GM18499 (cell line): ENCODE measurements around the gene TRAPPC2B.
A peak's percentile ranks its signal among the peaks of the same experiment; 100 is the strongest.

Source experiments
- ATAC-seq: cut with Tn5 transposase; IDR thresholded peaks from one replicate; pipeline ENCODE4 v1.9.1; 2021; ENCODE audit warnings: moderate number of reproducible peaks; ENCODE audit not compliant: insufficient read depth, unreplicated experiment

Gene TRAPPC2B

DNA sequence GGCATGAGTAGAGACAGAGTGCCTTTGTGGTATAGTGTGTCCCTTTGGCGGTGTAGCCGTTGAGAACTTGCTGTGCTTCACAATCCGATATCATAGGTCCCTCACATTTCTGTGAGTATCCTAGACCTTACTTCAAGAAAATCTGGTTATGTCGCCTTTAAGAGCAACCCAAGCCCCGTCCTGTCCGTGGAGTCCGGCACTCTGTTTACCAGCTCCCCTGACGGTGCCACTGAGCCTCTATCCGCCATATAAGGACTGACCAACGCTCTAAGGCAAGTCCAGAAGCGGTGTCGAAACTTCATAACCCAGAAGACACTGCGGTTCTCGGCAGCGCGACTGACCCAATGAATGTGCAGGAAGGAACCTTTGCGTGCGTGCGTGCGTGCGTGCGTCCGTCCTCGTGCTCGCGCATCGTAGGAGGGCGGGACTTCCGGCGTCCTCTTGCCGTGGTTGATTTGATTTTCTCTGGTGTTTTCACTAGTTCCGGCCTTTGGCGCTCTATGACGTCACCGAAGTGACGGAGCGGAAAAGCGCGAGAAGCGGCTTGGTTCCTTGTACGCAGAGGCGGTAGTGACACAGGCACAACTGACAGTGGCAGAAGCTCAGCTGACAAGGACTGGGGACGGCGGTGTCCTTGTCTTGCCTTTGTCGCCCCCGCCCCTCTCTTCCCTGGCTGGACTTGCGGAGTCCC lies at the start of gene TRAPPC2B, which contains the start of gene ZNF547:
Gene TRAPPC2B, plus strand, starts transcription at position 555 of the 691 bp plus-strand sequence. CDS start 1,283 bp downstream, outside the sequence.
Gene ZNF547, plus strand, starts transcription at position 555 of the 691 bp plus-strand sequence. CDS start 5,005 bp downstream, outside the sequence.
- peak; percentile 95 for ATAC-seq

DNA sequence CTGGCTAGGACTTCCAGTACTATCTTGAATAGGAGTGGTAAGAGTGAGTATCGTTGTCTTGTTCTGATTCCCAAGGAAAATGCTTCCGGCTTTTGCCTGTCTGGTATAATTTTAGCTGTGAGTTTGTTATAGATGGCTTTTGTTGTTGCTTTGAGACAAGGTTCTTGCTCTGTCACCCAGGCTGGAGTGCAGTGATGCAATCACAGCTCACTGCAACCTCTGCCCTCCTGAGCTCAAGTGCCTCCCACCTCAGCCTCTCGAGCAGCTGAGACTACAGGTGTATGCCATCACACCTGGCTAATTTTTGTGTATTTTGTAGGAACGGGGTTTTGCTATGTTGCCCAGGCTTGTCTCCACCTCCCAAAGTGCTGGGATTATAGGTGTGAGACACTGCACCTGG lies 49.2 kb upstream of the TRAPPC2B start:
- no peak for ATAC-seq

DNA sequence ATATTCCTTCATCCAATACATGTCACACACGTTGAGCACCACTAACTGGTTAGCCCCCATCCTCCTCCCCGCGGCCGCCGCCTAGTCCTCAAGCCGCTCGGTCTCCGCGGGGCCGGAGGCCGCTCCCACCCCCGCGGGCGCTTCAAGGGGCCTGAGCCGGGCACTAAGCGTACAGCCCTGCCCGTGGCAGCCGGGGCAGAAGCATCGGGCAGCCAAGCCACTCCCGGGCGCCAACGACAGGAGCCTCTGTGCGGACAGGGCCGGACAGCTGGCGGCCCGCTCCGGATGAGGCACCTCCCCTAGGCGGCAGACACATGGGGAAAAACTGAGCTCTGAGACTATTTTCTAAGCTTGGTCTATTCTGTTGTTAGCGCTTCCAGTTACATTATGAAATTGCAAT lies 45.8 kb upstream of the TRAPPC2B start:
- no peak for ATAC-seq

DNA sequence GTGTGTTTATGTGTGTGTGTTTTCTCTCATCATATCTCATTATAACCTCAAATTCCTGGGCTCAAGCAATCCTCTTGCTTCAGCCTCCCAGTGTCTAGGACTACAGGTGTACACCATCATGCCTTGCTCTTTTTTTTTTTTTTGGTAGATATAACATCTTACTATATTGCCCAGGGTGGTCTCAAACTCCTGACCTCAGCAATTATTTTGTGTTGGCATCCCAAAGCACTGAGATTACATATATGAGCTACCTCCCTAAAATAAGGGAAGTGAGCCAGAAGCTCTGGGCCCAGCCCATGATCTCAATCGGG lies 43.5 kb upstream of the TRAPPC2B start:
- ATAC-seq = no peak

DNA sequence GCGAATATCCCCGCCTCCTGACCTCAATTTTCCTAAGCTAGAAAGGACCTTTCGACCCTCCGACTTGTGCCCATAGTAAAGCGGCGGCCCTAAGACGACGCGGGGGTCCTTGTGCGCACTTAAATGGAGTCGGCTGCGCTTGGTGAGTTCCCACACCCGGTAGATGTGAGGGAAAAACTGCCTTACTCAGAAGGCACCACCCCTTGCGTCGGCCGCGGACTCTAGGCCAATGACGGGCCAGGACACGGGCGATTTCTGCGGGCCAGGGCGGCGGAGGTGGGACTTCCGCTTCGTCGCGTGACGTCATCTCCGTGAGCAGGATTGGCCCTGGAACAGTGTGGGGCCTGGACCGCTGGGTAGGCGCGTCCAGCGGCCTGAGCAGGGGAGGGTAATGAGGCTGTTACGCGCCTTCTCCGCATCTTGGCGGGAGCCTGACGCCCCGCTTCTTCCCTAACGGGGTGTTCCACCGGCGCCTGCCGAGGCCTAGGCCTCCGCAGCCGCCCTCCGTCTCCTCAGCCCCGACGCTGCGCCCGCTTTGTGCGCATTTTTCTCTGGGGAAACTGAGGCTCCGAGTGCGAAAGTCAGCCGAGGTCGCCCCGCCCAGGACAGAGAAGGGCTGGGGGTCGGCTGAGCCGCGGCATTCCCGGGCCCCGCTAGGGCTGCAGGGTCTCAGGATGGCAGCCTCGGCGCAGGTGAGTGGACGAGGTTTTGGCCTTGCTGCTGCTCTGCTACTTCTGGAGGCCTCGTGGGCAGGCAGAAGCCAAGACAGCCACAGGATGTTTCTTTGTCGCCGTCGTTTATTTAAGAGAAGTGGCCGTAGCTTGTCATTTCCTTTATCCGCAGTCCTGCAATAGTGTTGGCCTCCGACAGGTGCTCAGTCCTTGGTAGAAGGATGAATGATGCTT lies 42.9 kb upstream of the TRAPPC2B start, which contains the start of gene ZNF543:
Gene ZNF543, plus strand, starts transcription at position 293 of the 905 bp plus-strand sequence. Its CDS starts 382 bp downstream, at position 675.
- ATAC-seq = no peak

DNA sequence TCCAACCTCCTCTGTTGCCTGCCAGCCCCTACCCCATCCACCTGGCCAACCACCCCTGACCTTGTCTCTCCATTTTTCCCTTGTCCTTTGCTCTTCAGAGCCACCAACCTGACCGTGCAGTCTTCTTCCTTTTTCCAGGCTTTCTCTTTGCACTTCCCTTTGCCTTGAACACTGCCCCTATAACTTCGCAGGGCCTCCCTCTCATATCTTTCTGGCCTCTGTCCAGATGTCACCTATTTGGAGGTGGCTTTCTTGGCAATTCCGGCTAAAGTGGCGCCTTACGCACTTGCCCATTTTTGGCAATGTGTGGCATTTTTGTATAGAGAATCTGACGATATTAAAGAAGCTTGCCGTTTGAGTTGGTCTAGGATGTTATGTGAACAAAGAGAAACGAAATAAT lies 42.2 kb upstream of the TRAPPC2B start:
- no peak for ATAC-seq

DNA sequence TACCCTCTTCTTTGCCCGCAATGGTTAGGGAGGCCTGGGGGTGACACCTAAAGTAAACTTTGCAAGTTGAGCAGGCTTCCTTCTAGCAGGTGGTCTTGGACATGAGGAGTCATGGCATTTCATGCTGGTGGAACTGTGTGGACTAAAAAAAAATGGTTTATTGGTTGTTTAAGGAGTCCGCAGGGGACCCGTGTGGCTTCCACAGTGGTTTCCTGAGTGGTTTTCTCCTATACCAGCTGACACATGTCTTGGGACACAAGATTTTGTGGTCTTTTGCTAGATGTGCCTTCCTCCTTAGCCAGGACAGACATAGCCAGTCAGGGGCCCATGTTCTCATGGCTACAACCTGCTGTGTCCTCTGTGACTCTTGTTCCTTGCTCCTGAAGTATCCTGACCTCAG lies 41.6 kb upstream of the TRAPPC2B start:
- ATAC-seq = no peak

DNA sequence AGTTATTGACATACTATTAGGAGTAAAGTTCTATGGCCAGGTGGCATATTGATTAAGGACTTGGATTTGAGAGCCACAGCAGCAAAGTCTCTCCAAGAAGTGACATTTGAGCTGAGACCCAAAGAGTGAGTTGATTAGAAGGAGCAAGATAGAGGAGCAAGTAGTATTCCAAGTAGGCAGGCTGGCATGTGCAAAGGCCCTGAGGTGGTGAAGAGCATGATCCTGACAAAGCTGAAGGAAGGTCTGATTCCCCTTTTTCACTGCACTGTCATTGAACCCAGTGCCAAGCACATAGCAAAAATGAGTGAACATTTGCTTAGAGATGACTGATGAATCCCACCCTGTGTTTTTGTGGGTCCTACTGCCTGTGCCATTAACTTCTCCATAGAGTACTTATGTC lies 38.4 kb upstream of the TRAPPC2B start:
- ATAC-seq = no peak

DNA sequence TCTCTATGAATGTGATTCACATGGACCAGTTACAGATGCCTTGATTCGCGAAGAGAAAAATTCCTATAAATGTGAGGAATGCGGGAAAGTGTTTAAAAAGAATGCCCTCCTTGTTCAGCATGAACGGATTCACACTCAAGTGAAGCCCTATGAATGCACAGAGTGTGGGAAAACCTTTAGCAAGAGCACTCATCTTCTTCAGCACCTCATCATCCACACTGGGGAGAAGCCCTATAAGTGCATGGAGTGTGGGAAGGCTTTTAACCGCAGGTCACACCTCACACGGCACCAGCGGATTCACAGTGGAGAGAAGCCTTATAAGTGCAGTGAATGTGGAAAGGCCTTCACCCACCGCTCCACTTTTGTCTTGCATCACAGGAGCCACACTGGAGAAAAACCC lies 35.4 kb upstream of the TRAPPC2B start:
- ATAC-seq = no peak

DNA sequence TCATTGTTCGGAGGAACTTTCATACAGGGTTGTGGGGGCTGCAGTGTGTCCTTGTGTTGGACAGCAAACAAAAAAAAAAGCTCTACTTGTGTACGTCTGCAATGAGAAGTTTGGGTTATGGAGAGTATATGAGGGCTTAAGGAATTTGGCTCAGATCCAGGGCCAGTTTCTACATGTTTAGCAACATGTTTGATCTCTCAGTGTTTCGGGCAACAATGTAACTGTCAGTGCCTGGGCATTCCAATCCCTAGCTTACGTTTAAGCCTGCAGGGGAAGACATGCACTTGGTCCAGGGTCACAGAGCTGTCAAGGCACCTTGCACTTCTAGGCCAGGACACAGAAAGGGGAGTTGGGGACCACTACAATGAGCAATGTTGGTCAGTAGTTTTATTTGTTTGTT lies 29.2 kb upstream of the TRAPPC2B start:
- no peak for ATAC-seq

DNA sequence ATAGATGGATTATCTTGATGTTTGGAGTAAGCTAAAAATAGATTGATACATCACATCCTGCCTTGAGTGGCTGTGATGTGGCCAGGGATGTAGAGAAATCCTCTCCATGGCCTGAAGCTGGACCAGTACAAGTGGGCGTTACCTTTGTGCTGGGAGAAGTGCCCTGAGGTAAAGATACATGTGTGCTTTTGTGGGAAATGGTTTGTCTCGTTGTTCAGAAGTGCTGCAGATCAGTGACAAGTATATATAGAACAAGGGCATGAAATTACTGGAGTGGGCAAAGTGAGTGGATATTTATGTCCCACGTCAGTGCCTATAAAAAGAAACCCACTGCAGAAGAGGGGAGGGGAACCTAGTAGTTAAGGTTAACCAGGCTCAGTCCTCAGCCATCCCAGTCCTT lies 24.5 kb upstream of the TRAPPC2B start:
- no peak for ATAC-seq

DNA sequence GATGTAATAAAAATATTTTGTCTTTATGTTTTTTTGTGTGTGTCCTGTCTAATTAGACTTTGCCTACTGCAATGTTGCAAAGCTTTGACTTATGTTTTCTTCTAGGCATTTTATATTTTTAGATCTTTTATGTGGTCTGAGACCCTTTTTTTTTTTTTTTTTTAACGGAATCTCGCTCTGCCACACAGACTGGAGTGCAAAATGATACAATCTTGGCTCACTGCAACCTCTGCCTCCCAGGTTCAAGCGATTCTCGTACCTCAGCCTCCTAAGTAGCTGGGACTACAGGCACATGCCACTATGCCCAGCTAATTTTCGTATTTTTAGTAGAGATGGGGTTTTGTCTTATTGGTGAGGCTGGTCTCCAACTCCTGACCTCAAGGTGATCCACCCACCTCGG lies 20.8 kb upstream of the TRAPPC2B start:
- ATAC-seq = no peak

DNA sequence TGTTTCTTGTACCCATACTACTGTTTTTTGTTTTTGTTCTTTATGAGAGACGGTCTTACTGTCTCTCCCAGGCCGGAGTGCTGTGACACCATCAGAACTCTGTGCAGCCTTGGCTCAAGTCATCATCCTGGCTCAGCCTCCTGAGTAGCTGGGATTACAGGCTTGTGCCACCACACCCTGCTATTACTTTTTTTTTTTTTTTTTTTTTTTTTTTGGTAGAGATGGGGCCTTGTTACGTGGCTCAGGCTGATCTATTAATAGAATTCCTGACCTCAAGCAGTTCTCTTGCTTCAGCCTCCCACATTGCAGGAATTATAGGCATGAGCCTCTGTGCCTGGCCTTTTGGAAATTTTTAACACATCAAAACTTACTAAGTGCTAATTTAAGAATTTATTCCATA lies 15.2 kb upstream of the TRAPPC2B start:
- ATAC-seq = no peak

DNA sequence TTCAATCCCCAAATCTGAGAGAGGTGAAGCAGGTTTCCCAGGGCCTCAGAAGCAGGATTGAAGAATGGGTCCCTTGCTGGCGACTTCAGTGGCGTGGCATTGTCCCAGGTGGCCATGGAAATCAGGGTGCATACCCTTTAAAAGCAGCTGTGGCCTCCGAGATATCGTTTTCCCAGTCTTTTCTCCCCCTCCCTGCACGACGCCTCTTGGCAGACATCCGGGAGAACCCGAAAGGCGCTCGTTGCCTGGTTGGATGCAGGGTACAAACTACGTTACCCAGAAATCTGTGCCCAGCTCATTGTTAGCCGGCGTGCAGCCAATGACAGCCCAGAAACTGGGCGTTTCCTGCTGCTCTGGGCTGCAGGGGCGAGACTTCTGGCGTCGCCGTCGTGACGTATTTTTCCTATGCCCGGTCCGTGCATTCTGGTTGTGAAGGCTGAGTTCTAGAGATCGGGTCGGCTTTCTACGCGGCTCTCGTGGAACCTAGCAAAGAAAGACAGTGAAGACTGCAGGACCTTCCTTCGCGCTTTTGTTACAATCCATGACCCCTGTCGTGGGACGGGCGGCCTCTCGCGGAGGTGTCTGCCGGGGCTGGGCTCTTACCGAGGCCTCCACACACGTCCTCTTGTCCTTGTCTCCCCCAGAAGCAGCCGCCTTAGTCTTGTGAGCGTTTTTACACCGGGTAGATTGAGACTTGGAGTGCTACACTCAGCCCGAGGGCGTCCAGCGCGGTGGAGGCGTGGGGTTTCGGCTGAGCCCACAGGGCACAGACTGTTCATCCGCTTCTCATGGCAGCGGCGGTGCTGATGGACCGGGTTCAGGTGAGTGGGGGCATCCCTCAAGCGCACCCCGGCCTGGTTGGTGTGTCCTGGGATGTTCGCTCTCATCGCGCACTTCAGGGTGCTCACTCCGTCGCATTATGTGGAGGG lies 12.2 kb upstream of the TRAPPC2B start, which contains the start of gene ZNF304:
Gene ZNF304, plus strand, starts transcription at position 395 of the 929 bp plus-strand sequence. Its CDS starts 394 bp downstream, at position 789.
- peak; percentile 93 for ATAC-seq

DNA sequence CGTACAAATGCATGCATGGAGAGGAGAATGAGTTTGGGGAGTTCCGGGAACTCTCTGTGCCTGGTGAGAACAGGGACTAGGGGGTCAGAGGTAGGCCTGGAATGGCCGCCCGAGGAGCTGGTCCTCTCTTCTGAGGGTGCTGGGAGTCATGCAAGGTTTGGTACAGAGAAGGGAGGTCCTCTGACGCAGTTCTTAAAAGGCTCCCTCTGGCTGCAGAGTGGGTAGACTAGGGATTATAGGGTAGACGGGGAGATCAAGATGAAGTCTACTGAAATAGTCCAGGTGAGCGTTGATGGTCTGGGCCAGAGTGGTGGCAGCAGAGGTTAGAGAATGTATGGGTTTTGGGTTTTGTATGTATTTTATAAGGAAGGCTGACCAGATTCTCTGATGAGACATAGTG lies 11.5 kb upstream of the TRAPPC2B start:
- no peak for ATAC-seq

DNA sequence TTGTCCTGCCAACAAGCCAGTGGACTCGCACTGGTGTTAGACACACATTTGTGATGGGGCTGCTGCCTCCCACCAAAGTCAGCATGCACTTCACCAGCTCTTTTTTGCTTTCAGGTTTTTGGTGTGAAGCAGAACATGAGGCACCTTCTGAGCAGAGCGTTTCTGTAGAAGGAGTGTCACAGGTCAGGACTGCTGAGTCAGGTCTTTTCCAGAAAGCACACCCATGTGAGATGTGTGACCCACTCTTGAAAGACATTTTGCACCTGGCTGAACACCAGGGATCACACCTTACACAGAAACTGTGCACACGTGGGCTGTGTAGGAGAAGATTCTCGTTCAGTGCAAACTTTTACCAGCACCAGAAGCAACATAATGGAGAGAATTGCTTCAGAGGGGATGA lies 7.4 kb upstream of the TRAPPC2B start:
- no peak for ATAC-seq

DNA sequence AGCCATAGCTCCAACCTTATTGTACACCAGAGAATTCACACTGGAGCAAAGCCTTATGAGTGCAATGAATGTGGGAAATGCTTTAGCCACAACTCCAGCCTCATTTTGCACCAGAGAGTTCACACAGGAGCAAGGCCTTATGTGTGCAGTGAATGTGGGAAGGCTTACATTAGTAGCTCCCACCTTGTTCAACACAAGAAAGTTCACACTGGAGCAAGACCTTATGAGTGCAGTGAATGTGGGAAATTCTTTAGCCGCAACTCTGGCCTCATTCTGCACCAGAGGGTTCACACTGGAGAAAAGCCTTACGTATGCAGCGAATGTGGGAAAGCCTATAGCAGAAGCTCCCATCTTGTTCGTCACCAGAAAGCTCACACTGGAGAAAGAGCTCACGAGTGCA lies 5.9 kb upstream of the TRAPPC2B start:
- no peak for ATAC-seq

DNA sequence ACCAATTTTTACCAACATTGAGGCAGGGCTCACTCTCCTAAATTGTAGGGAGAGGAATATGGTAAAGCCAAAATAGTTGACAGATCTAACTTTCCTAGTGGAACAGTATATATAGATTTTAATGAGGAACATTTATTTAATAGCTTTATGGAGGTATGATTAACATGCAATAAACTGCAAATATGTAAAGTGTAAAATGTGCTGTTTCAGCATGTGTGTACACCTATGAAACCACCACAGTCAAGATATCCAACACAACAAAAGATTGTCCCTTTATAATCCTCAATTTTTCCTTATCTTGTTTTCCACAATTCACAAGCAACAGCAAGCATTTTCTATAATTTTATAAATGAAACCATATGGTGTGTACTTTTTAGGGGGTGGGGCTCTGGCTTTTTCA lies 4.1 kb upstream of the TRAPPC2B start:
- ATAC-seq = no peak

DNA sequence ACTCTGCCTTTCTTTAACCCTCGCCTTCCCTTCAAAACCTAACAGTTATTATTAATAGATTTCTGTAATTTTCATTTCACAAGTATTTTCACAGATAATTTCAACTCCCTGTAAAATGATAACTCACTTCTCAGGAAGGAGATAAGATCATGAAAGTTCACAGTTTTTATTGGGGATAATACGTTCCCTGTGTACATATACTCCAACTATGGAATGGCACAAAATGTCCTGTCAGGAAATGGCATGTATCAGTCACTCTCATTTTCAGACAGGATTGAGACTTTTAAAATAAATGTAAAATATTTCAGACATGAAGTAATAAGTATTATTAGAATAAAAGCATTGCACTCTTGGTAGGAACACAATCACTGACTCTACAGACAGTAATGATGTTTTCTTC lies 932 bp upstream of the TRAPPC2B start:
- no peak for ATAC-seq

DNA sequence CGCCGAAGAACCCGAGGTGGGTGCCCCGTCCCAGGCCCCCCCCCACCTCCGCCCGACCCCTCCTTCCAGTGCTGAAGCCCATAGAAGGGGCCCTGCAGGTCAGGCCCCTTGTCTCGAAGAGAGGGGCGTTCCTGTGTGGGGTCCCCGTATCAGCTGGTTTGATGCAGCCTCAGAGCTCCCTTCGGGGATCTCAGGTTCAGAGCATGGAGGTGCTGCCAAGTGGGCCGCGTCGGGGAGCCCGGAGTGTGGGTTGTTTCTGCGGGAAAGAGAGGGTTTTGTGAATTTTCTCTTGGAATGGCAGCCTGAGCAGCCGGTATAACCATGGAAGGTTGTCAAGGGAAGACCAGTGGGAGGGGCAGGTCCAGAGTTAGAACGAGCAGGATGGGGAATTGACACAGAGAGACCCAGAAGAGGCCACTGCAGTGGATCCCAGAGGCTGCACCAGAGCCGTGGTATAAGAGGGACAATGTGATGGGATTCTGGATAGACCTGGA lies 384 bp downstream of the TRAPPC2B start:
- no peak for ATAC-seq
